WTC11 (cell line): Measurements from ENCODE around the gene TEKTIP1. TPM values are rescaled to one million over a fixed set of nuclear protein-coding genes. Genes with fewer than 3 reads are reported as not detected.

Experiments
- ATAC-seq: fragments of 200-7000 bp; cut with Tn5 transposase; 2 replicates; pipeline ENCODE4 v1.10.0; 2021; ENCODE audit warnings: mild to moderate bottlenecking, moderate library complexity
- CTCF ChIA-PET: fragments of 300-600 bp; sonication (Branson Sonifier 250); formaldehyde crosslinking; loops from one replicate; lab custom pipeline; 2021; ENCODE audit warnings: antibody characterized with exemption; lab: Charles Lee
- POLR2A ChIA-PET: fragments of 350-600 bp; sonication (Branson Sonifier 250); formaldehyde crosslinking; loops from one replicate; lab custom pipeline; 2021; ENCODE audit warnings: antibody characterized with exemption; lab: Charles Lee
- DNase-seq: peaks from one replicate; pipeline ENCODE4 v3.0.0; 2021; ENCODE audit warnings: low spot score
- H3K27ac Mint-ChIP-seq: 2 replicates; pipeline ENCODE4 v1.8.0; 2021; ENCODE audit warnings: mixed read lengths
- H3K27me3 Mint-ChIP-seq: 2 replicates; pipeline ENCODE4 v1.8.0; 2021; ENCODE audit warnings: low read depth, mild to moderate bottlenecking, moderate library complexity, mixed read lengths
- H3K36me3 Mint-ChIP-seq: 2 replicates; pipeline ENCODE4 v1.8.0; 2021; ENCODE audit warnings: mixed read lengths
- H3K4me1 Mint-ChIP-seq: 2 replicates; pipeline ENCODE4 v1.8.0; 2022; ENCODE audit warnings: mixed read lengths
- H3K4me3 Mint-ChIP-seq: 2 replicates; pipeline ENCODE4 v1.8.0; 2021; ENCODE audit warnings: mild to moderate bottlenecking, moderate library complexity, mixed read lengths
- H3K9me3 Mint-ChIP-seq: 2 replicates; pipeline ENCODE4 v1.8.0; 2021; ENCODE audit warnings: mixed read lengths
- ATF1 ChIP-seq: sonication (generic); formaldehyde crosslinking; IDR thresholded peaks from 2 replicates; pipeline ENCODE4 v1.8.1; 2023; ENCODE audit warnings: mild to moderate bottlenecking, moderate library complexity, missing genetic modification reagents
- CREB1 ChIP-seq: sonication (generic); formaldehyde crosslinking; IDR thresholded peaks from 2 replicates; pipeline ENCODE4 v1.8.0; 2023; ENCODE audit warnings: mild to moderate bottlenecking, missing genetic modification reagents
- ESRRA ChIP-seq: sonication (generic); formaldehyde crosslinking; IDR thresholded peaks from 2 replicates; pipeline ENCODE4 v1.8.1; 2022; ENCODE audit warnings: mild to moderate bottlenecking, missing genetic modification reagents, borderline replicate concordance
- GABPB1 ChIP-seq: sonication (generic); formaldehyde crosslinking; IDR thresholded peaks from 2 replicates; pipeline ENCODE4 v1.8.1; 2023; ENCODE audit warnings: mild to moderate bottlenecking, missing genetic modification reagents
- GRHL2 ChIP-seq: fragments of 250-450 bp; sonication (Bioruptor Pico); IDR thresholded peaks from 2 replicates; pipeline ENCODE4 v1.8.0; 2022; ENCODE audit warnings: mild to moderate bottlenecking, moderate library complexity; ENCODE audit not compliant: insufficient replicate concordance, severe bottlenecking
- GTF2I ChIP-seq: fragments of 250-450 bp; sonication (Bioruptor Pico); conservative IDR thresholded peaks from 2 replicates; pipeline ENCODE4 v1.4.0; 2021; ENCODE audit warnings: mild to moderate bottlenecking
- JUN ChIP-seq: sonication (generic); formaldehyde crosslinking; IDR thresholded peaks from 2 replicates; pipeline ENCODE4 v1.8.0; 2023; ENCODE audit warnings: mild to moderate bottlenecking, missing genetic modification reagents
- NR1H2 ChIP-seq: sonication (generic); formaldehyde crosslinking; IDR thresholded peaks from 2 replicates; pipeline ENCODE4 v1.9.0; 2021; ENCODE audit warnings: mild to moderate bottlenecking, moderate library complexity, missing genetic modification reagents
- NR2C2 ChIP-seq: sonication (generic); formaldehyde crosslinking; IDR thresholded peaks from 2 replicates; pipeline ENCODE4 v1.8.0; 2022; ENCODE audit warnings: mild to moderate bottlenecking, missing genetic modification reagents
- NR3C1 ChIP-seq: sonication (generic); formaldehyde crosslinking; conservative IDR thresholded peaks from 2 replicates; pipeline ENCODE4 v1.8.1; 2023; ENCODE audit warnings: low read depth, mild to moderate bottlenecking, missing genetic modification reagents
- RELA ChIP-seq: sonication (generic); formaldehyde crosslinking; IDR thresholded peaks from 2 replicates; pipeline ENCODE4 v1.8.1; 2022; ENCODE audit warnings: missing genetic modification reagents, mild to moderate bottlenecking, borderline replicate concordance
- SOX15 ChIP-seq: fragments of 250-450 bp; sonication (Bioruptor Pico); IDR thresholded peaks from 2 replicates; pipeline ENCODE4 v1.9.0; 2021; ENCODE audit warnings: mild to moderate bottlenecking
- ZNF138 ChIP-seq: sonication (generic); formaldehyde crosslinking; conservative IDR thresholded peaks from 2 replicates; pipeline ENCODE4 v1.8.1; 2022; ENCODE audit warnings: mild to moderate bottlenecking, moderate library complexity, missing genetic modification reagents
- ZNF219 ChIP-seq: sonication (generic); formaldehyde crosslinking; IDR thresholded peaks from 2 replicates; pipeline ENCODE4 v1.8.0; 2023; ENCODE audit warnings: missing genetic modification reagents, mild to moderate bottlenecking, borderline replicate concordance
- total RNA-seq: library from RNA; stranded (reverse); gene quantifications from 3 replicates; pipeline ENCODE4 v1.2.3, GENCODE V29; 2021
- TF ChIP-seq, protein P1 (sequence below): sonication (generic); formaldehyde crosslinking; IDR thresholded peaks from 2 replicates; pipeline ENCODE4 v1.8.1; 2023; ENCODE audit warnings: mild to moderate bottlenecking, moderate library complexity, missing genetic modification reagents
- TF ChIP-seq, protein P2 (sequence below): sonication (generic); formaldehyde crosslinking; IDR thresholded peaks from 2 replicates; pipeline ENCODE4 v1.8.0; 2023; ENCODE audit warnings: missing genetic modification reagents, mild to moderate bottlenecking, borderline replicate concordance
- TF ChIP-seq, protein P3 (sequence below): sonication (generic); formaldehyde crosslinking; IDR thresholded peaks from 2 replicates; pipeline ENCODE4 v1.8.0; 2022; ENCODE audit warnings: mild to moderate bottlenecking, missing genetic modification reagents

TEKTIP1 gene
- total RNA-seq, 1 experiment from 2014 or later, result 6.3 TPM

DNA sequence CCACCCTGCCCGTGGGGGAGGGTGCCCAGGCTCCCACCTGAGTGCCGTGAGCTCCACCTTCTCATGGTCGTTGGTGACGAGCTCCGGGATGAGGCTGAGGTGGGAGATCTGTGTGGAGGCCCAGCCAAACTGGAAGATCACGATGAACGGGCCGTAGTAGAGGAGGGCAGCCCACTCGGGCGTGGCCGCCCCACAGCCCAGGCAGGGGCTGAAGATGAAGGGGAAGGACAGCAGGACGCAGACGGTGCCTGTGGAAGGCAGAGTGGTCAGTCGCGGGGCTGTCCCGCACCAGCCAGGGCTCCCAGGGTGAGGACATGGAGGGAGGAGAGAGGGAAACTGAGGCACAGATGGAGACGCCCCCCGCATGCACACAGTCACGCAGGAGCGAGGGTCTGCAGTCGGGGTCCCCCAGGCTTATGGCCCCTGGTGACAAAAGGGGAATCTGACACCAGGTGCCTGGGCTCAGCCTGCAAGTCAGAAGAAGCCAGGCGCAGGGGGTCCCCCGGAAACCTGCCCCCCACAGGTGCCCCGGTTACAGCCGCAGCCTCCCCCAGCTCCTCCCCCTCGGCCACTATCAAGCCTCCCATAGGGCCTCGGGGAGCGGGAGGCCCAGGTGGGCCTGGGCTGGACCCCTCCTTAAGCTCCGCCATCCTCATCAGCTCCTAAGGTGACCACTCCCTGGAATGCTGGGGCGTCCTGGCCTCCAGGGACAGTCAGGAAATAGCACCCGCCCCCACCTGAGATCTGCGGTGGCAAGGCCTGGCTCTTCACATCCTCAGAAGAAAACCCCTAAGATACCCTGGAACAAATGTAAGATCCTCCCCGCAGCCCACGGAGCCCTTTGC, 12.2 kb downstream of the TEKTIP1 start (continued):
- TF ChIP-seq ATF1 (CRISPR knock-in tag) (no peak), GTF2I (no peak), ZNF138 (CRISPR knock-in tag) (no peak), NR3C1 (no peak), NR1H2 (CRISPR knock-in tag) (no peak), GABPB1 (CRISPR knock-in tag) (no peak), ESRRA (no peak), SOX15 (CRISPR knock-in tag) (no peak)
- TF ChIP-seq, protein P1, sequence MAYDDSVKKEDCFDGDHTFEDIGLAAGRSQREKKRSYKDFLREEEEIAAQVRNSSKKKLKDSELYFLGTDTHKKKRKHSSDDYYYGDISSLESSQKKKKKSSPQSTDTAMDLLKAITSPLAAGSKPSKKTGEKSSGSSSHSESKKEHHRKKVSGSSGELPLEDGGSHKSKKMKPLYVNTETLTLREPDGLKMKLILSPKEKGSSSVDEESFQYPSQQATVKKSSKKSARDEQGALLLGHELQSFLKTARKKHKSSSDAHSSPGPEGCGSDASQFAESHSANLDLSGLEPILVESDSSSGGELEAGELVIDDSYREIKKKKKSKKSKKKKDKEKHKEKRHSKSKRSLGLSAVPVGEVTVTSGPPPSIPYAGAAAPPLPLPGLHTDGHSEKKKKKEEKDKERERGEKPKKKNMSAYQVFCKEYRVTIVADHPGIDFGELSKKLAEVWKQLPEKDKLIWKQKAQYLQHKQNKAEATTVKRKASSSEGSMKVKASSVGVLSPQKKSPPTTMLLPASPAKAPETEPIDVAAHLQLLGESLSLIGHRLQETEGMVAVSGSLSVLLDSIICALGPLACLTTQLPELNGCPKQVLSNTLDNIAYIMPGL (CRISPR knock-in tag), result no peak
- TF ChIP-seq, protein P2, sequence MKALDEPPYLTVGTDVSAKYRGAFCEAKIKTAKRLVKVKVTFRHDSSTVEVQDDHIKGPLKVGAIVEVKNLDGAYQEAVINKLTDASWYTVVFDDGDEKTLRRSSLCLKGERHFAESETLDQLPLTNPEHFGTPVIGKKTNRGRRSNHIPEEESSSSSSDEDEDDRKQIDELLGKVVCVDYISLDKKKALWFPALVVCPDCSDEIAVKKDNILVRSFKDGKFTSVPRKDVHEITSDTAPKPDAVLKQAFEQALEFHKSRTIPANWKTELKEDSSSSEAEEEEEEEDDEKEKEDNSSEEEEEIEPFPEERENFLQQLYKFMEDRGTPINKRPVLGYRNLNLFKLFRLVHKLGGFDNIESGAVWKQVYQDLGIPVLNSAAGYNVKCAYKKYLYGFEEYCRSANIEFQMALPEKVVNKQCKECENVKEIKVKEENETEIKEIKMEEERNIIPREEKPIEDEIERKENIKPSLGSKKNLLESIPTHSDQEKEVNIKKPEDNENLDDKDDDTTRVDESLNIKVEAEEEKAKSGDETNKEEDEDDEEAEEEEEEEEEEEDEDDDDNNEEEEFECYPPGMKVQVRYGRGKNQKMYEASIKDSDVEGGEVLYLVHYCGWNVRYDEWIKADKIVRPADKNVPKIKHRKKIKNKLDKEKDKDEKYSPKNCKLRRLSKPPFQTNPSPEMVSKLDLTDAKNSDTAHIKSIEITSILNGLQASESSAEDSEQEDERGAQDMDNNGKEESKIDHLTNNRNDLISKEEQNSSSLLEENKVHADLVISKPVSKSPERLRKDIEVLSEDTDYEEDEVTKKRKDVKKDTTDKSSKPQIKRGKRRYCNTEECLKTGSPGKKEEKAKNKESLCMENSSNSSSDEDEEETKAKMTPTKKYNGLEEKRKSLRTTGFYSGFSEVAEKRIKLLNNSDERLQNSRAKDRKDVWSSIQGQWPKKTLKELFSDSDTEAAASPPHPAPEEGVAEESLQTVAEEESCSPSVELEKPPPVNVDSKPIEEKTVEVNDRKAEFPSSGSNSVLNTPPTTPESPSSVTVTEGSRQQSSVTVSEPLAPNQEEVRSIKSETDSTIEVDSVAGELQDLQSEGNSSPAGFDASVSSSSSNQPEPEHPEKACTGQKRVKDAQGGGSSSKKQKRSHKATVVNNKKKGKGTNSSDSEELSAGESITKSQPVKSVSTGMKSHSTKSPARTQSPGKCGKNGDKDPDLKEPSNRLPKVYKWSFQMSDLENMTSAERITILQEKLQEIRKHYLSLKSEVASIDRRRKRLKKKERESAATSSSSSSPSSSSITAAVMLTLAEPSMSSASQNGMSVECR (CRISPR knock-in tag), result no peak

DNA sequence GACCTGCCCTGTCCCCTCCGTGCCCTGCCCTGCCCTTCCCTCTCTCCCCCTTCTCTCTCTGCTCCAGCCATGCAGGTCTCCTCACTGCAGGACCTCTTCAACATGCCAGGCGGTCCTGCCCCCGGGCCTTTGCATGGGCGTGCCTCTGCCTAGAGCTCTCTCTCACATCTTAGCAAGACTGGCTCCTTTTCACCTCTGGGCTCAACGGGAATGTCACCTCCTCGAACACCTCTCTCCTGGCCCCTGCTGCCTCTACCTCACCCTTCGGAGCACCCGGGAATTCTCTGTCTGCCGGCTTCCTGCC, 12.8 kb downstream of the TEKTIP1 start:
- ATAC-seq, result no peak
- no peak for DNase-seq
- TF ChIP-seq ZNF219 (CRISPR knock-in tag) (no peak), GRHL2 (CRISPR knock-in tag) (no peak), JUN (CRISPR knock-in tag) (no peak), CREB1 (no peak), NR2C2 (no peak), RELA (CRISPR knock-in tag) (no peak)
- TF ChIP-seq, protein P3, sequence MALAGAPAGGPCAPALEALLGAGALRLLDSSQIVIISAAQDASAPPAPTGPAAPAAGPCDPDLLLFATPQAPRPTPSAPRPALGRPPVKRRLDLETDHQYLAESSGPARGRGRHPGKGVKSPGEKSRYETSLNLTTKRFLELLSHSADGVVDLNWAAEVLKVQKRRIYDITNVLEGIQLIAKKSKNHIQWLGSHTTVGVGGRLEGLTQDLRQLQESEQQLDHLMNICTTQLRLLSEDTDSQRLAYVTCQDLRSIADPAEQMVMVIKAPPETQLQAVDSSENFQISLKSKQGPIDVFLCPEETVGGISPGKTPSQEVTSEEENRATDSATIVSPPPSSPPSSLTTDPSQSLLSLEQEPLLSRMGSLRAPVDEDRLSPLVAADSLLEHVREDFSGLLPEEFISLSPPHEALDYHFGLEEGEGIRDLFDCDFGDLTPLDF (CRISPR knock-in tag), result no peak
- Mint-ChIP-seq H3K27me3 (peaks cover 3% of the 10 kb centered on the region; the same call in 1 of the 2 replicates), H3K9me3 (no peaks in the 10 kb centered on the region), H3K4me3 (no peak overlapping the region), H3K27ac (no peak overlapping the region), H3K36me3 (no peaks in the 10 kb centered on the region), H3K4me1 (peaks cover 7% of the 10 kb centered on the region)
- CTCF ChIA-PET, result interaction anchor here (0.6 to 1.0 kb wide), 3 partner anchors 13 to 548 kb away, joined by 3 to 6 read pairs (median 3); partner anchors contain the start of genes NMRK2 and TEKTIP1
- POLR2A ChIA-PET, result interaction anchor here (0.7 kb wide), 1 partner anchor 39 kb away, joined by 9 read pairs; no protein-coding TSS in a partner anchor
